HPDE6-E6E7 (cell line): ENCODE data around the gene LLGL2.

ENCODE experiments used
- DNase-seq: peaks from one replicate; pipeline ENCODE4 v3.0.0; 2011; ENCODE audit warnings: missing footprints; ENCODE audit errors: extremely low spot score

The LLGL2 gene

DNA sequence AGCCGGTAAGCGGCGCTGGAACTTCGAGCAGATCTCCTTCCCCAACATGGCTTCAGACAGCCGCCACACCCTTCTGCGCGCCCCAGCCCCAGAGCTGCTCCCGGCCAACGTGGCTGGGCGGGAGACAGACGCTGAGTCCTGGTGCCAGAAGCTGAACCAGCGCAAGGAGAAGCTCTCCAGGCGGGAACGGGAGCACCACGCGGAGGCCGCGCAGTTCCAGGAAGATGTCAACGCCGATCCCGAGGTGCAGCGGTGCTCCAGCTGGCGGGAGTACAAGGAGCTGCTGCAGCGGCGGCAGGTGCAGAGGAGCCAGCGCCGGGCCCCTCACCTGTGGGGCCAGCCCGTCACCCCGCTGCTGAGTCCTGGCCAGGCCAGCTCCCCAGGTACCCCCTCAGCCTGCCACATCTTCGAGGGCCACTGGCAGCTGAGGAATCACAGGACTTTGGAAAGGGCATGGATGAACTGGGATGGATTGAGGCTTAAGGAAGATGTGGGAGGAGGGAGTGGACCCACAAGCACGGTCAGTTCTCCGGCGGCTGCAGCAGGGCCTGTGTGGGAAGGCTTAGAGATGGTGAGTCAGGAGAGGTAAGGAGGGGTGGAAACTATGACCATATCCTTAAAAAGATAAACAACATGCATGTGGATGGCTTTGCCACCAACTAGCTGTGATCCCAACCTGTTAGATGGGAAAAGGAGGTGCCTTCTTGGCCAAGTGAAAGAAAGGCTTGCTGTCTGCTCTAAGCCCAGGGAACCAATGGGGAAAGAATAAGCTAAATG, 3.4 kb upstream of the LLGL2 start:
- DNase-seq = no peak

DNA sequence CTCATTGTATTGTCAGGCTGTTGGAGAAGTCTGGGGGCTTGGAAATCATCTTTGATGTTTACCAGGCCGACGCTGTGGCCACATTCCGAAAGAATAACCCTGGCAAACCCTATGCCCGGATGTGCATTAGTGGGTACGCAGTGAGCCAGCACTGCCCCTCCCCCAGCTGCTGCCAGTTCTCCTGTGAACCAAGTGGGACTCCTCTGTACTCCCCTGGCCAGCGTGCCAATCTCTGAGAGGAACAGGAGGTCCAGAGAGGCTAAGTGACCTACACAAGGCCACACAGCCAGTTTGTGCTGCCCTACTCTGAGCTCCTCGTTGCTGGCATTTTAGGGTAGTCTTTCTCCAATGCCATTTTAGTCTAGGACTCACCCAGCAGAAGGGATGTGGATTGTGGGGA, 1.9 kb upstream of the LLGL2 start:
- DNase-seq = no peak

DNA sequence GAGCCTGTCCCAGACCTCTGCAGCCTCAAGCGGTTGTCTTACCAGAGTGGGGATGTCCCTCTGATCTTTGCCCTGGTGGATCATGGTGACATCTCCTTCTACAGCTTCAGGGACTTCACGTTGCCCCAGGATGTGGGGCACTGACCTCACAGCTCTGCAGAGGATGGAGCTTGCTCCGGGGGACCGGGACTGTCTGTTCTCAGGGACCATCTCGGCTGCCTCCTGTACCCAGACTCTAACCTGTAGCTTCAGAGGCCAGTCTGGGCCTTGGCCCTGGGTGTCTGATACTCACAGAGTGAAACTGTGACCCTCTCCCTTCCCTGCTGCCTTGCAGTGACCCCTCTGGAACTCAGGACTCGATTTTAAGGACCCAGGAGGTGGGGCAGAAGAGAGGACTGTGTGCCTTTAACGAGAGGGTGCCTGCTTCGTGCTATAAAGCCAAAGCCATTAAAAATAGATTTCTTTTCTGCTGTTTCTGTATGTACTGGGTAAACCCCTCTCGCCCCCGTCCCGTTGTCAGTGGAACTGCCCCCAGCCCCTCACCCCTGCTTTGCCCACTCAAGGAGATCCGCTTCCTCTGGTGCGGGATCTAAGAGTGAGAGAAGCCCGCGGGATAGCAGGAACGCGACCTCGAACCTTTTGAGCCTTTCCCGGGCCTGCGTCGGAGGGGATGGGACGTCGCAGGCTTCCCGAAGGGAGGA, 1.1 kb upstream of the LLGL2 start:
- DNase-seq = no peak

DNA sequence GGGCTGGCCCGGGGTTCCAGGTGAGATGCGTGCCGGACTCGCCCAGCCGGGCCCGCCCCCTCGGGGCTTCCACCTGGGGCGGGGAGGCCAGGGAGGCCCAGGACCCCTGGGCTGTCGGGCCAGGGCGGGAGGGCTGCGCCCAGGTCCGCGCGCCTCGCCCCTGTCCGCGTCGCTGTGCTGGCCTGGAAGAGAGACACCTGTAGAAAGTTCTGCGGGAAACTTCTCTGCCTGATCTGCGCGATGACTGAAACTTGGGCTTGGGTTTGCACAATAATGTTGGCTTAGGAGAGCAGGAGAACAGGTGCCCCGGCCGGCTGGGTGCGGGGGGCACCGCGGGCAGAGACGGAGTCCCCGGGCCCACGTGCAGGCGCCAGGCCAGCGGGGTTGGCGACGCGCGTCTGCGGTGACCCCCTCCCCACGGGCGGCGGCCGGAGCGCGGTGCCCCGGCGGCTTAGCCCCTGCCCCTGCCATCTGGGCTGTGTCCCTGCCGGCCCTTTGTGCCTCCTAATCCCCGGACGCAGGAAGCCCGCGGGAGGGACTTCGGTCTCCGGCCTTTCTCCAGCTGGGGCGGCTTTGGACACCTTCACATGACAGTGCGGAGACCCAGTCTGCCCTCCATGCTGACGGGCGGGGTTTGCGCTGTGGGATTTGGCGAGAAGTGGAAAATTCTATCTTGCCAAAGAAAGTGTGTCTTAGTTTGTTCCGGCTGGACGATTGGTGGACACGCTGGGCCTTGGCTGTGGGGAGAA, 483 bp downstream of the LLGL2 start:
- no peak for DNase-seq

DNA sequence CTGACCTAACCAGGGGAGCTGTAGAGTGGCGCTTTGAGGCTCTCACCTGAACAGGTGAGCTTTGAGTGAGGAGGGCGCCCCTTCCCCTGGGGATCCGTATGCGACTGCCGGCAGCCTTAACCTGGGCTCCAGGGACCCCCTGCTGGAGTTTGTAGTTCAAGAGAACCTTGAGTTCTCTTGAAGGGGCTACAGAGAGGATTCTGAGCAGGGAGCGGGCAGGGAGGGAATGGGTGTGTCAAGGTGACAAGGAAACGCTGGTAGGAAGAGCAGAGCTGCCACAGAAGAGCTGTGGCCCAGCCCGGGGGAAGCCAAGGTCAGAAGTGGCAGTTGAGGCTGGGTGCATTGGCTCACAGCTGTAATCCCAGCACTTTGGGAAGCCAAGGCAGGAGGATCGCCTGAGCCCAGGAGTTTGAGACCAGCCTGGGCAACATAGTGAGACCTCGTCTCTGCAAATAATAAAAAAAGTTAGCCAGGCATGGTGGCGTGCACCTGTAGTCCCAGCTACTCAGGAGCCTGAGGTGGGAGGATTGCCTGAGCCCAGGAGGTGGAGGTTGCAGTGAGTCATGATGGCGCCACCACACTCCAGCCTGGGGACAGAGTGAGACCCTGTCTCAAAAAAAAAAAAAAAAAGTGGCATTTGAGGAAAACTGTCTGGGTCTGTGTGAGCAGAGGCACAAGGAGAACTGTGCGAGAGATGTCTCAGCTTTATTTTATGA, 1.2 kb downstream of the LLGL2 start:
- DNase-seq = no peak

DNA sequence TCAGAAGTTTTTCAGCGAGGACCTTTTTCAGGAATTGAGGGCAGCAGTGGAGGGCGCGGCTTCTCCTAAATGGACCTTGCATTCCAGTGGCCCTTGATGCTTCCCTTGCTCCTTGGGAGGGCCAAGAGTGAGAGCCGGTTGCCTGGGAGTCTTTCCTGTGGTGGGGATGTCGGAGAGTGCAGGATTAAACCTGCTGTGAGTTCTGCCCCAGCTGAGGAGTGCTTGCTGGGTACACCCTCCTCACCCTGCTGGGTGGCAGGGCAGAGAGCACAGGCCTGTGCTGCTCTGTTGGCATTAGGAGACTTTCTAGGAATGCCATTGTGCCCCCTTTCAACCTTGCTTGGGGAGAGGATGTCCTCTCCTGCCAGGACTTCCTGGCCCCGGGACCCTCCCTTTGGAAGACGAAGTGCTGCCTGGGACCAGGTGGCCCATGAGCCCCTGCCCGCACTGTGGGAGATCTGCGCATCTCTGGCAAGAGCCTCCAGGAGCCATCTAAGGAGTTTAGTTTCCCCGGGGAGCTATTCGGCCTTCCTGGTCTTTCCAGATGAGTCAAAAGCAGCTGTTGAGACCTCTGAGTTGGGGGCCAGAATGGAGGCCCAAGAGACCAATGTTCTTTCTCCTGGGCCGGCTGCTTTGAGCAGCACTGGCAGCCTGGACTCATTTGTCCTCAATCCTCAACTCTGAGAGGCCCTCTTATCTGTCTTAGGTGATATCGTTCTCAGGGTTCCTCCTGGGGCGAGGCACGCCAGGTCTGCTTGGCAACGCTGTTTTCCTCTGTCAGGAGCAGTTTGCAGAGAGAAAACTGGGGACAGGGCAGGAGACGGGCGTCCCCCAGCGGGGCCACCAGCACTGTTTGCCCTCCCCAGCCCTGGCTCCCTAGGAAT, 5.6 kb downstream of the LLGL2 start:
- no peak for DNase-seq

DNA sequence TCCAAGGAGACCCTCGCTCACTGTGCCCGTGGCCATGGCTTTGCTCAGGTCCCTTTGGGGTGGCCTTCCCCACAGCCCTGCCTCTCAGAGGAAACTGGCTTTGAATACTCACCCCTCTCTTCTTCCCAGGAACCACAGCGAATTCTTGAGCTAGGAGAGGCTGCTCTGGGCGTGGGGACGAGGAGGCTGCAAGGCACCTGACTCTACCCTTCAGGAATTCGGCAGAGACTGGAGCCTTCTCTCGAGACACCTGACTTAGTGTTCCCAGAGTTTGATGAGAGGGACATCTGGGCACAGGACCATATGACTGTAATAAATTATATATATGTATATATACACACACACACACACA, 6.2 kb downstream of the LLGL2 start:
- DNase-seq = peak; percentile 71

DNA sequence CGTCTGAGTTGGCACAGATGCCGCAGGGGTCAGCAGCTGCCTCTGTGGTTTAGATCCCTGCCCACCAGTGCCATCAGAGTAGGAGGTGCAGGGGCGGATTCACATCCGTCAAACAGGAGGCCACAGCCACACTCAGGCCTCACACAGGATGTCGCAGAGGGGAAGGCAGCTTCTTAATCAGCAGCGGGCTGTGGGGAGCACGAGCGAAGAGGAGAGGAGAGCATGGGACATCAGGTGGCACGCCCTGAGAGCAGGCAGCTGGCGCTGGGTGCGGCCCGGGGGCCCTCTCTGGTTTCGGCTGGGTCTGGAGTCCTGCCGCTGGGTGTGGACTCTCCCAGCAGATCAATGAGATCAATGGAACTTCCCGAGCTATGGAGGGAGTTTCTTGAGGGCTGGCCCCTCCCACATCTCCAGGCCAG, 9.6 kb downstream of the LLGL2 start:
- no peak for DNase-seq

DNA sequence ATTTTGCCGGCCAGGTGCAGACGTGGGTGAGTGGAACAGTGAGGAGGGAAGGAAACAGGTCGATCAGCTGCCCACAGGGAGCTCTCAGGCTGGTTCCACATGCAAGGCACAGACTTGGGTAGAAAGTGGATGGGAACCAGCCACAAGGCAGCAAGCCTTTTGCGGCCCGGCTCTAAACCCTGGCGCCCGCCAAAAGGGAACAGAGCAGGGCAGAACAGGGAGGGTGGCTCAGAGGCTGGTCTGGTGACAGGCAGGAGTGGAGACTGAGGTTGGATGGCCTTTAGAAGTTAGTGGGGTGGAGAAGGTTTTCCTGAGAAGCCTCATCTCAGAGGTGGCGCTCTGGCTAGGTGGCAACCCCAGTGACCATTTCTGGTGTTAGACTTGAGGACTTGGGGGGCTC, 10.4 kb downstream of the LLGL2 start:
- no peak for DNase-seq

DNA sequence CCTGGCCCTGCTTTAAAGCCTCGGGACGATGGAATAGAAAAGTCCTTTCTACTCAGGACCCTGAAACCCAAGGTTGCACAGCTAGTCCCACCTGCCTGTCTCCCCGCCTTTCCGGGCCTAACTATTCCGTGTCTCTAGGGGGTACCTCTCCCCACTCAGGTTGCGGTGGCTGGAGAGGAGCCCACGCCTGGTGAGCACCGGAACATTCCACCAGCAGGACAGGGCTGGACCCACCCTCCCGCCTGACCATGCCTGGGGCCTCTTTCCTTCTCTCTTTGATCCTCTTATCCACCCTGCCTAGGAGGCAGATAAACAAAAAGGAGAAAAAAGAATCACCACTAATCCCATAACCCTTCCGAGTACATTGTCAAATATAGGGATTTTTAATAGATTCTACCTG, 10.9 kb downstream of the LLGL2 start:
- DNase-seq = no peak

DNA sequence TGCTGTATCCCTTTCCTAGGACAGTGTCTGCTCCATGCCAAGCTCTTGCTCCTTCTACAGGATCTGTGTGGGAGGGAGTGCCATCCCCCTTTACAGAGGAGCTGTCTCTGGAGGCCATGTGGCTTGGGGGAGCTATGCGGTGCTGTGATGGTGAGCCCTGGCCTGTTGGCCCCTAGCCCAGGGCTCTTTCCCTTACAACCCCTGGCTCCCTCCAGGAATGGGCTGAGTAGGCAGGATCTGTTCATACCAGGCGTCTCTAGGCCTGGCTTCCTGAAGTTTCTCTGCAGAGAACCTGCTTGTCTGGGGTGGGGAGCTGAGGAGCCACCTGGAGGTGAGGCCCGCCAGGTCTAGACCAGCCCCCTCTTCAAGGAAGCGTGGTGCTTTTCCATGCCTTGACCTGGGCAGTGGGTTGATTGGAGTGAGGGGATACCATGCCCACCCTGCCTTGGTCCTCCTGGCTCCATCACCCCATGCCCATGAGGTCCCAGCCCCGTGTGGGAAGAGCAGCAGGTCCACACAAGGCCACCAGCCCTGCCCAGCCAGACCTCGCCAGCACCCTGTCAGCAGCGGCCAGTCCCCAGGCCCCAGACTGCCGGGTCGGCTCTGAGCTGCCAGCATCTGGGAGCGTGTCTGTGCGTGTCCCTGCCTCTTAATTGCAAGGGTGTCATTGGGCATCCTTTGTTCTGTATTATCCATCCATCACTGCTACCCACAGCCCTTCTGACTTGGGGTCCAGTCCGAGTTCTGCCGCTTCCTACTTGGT, 14.7 kb downstream of the LLGL2 start:
- DNase-seq = no peak

DNA sequence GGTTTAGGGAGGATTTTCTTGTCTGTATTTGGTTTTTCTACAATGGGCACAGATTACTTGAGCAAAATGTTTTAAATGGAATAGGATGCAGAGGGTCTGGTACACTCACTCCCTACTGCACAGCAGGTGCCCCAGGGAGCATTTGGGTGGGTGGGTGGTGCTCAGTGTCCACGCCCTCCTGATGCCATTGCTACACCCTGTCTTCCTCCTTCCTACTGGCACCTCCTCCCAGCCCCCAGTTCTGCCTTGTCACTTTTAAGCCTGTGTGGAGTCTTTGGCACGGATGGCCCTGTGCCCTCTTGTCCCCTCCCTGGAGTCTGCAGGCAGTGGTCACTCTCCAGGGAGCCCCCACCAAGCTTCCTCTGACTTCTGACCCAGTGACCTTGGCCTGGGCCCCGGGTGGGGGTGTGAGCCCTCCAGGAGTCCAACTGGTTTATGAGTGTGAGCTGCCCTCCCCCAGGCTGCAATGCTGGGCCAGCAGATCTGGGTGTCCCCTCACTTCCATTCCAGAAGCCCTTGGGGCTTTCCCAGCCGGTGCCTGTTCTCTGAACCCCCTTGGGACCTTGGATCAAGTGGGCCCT, 15.5 kb downstream of the LLGL2 start:
- no peak for DNase-seq

DNA sequence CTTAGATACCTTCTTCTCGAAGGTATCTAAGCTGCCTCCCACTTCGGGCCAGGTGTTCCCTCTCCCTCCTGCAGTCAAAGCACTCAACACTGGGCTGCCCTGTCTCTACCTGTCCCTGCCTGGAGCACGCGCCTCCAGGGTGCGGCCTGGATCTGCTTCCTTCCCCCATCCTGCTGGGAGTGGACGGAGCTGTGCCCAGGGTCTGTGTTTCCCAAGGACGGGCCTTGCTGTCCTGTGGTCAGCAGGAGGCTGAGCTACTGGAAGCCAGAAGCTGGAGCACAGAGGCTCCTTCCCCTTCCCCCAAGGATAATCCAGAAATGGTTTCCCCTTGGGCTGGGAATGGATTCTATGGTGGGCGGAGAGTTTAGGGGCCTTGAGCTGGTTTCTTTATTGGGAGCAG, 16.7 kb downstream of the LLGL2 start:
- DNase-seq = no peak

DNA sequence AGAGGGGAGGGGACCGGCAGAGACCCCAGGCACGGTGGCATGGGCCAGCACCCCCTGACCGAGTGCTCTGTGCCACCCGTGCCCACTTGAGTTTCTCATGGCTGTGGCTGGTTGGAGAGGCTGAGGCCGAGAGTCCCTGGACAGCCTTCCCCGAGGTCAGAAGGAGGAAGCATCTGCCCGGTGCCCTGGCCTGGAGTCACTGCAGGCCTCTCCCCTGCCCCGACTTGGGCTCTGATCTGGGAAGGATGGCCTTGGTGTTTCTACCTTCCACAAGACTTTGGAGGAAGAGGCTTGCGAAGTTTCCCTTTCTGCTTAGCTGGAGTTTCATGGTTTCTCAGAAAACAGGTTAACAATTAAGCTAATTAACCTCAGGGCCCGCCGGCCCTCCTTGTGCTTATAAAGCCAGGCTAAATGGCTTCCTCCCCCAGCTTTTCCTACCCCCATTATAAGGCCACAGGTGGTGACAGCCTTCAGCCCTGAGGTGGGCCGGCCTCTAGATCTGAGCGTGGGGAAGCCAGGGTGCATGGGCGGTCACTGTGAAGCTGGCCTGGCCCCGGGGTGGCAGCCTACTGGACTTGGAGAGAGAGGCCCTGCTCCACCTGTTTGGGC, 17.3 kb downstream of the LLGL2 start:
- DNase-seq = no peak

DNA sequence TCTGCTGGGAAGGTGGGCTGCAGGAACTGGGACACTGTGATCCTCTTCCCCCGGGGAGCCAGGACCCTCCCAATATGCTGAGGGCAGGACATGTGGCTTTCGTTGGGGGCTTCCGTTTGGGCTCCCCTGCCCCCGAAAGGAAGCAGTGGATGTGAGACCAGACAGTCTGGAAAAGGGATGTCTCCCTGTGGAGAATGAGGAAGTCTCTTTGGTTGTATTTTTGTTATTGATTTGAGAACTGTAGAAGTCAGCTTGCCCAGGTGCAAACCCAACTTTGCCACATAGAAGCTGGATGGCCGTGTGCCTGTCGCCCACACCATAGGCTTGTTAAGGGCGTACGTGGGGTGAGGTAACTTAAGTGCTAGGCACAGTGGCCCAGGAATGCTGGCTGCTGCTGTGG, 18.8 kb downstream of the LLGL2 start:
- no peak for DNase-seq

DNA sequence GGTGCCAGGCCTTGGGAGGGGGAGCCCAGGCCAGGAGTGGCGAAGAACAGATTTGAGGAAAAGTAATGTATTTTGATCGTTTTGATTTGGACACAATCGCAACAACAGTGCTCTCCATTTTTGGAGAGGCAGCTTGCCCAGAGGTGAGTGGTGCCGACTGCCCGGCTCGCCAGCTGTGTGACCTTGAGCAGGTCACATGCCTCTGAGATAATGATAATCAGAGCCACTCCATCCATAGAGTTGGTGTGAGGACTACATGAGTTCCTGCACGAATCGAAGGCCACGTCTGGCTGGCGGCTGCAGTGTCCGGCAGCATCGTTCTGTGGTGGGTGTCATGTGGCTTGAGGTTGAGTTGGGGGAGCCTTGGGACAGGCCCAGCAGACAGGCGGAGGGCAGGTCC, 20.7 kb downstream of the LLGL2 start:
- no peak for DNase-seq

DNA sequence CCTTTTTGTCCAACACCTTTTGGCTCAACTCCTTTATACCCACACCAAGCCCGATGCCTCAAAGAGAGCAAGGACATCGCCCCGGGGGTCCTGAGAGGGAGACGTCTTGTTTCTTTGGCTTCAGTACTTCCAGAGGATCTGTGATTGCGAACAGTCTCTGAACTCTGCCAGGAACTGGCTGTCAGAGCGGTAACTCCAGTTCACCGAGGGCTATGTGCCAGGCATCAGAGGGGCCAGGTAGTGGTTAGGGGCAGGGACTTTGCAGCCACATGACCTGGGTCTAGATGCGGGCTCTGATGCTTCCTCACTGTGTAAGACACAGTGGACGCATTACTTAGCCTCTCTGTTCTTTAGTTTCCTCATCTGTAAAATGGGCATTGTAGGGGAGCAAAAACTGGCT, 21.6 kb downstream of the LLGL2 start:
- no peak for DNase-seq

DNA sequence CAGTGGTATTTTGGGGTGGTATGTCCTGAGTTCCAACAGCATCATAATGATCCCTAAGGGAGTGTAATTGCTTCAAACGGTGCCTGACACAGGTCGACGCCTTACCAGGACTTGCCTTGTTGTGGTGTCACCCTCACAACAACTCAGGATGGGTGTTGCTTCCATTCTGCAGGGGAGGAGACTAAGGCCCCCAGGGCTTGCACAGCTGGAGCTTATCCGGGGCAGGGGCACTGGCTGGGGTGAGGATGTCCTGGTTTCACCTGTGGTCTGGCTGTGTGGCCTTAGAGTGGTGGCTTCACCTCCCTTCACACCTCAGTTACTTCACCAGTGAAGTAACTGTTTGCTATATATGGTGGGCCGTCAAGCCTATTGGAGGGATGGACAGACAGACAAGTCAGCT, 23.3 kb downstream of the LLGL2 start:
- no peak for DNase-seq

DNA sequence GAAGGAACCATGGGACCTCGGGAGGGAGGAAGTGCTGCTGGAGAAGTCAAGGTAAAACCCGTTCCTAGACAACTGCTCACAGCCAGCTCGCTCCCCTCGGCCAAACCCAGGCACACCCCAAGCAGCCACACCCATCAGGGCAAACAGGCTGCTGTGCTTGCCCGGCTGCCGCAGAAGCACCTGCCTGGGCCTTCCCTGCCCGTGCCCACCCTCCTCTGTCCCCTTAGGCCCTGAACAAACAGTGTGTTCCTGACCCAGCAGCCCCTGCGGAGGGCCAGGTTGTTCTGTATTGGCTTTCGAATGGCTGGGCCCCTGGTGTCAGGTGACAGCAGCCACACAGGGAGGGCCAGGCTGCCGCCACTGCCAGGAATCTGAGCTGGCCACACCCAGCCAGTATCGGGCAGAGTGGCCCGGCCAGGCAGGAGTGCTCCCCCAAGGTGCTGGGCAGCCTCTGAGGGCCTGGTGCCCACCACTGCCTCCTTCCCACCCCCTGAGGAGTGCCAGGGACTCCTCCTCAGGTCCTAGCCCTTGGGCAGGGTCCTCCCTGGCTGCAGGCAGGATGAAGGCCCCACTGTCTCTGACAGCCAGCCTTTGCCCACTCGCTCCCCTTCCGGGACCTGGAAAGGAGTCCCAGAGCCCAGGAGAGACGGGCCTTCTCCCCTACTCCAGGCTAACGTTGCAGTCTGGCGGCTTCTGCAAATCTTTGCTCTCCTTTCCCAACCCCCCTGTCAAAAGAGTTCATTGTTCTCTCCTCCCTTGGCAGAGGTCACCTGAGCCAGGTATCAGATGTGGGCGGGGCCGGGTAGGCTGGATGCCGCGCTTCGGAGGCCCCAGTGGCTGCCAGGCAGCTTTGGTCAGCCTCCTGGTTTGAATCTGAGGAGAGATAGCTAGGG, 24.0 kb downstream of the LLGL2 start:
- DNase-seq = peak; percentile 71
